HepG2 (cell line): ENCODE data around the gene SPAG8. TPM values are rescaled to one million over a fixed set of nuclear protein-coding genes. Genes with fewer than 3 reads are reported as not detected.

ENCODE experiments used
- ATAC-seq: fragments of 200-7000 bp; cut with Tn5 transposase; 3 replicates; pipeline ENCODE4 v1.9.1; 2020; ENCODE audit warnings: mild to moderate bottlenecking, moderate library complexity
- Bru-seq: library from RNA; stranded (reverse); fragments of 400-500 nt; gene quantifications from one replicate; lab custom pipeline; 2021; lab: Mats Ljungman, UMichigan
- BruChase-seq, 2 experiments: library from RNA; stranded (reverse); fragments of 400-500 nt; gene quantifications; one replicate each; lab custom pipeline; 2021; lab: Mats Ljungman, UMichigan
- BruUV-seq: library from RNA; stranded (reverse); fragments of 400-500 nt; replicated peaks from 2 replicates; lab custom pipeline; 2021; lab: Mats Ljungman, UMichigan
- CTCF ChIA-PET: fragments of 300-600 bp; formaldehyde crosslinking; extraction: SDS; loops from one replicate; lab custom pipeline; 2021; ENCODE audit warnings: low total read pairs, inconsistent platforms, low intra/inter-chr PET ratio; lab: Yijun Ruan, JAX
- POLR2A ChIA-PET: fragments of 350-600 bp; sonication (Branson Sonifier 250); formaldehyde crosslinking; loops from one replicate; lab custom pipeline; 2020; ENCODE audit warnings: antibody characterized with exemption, inconsistent platforms; lab: Yijun Ruan, JAX
- DNase-seq: peaks from one replicate; pipeline ENCODE4 v3.0.0-alpha.2; 2015; ENCODE audit warnings: low spot score
- FAIRE-seq: peaks from 3 replicates; lab custom pipeline; 2011; peaks lifted over from hg19 to GRCh38; lab: Jason Lieb, UNC
- H2AFZ ChIP-seq: one replicate; pipeline ENCODE4 v1.6.1; 2011; ENCODE audit warnings: low read length, inconsistent platforms
- H3K27ac ChIP-seq: fragments of 300-600 bp; 3 replicates; pipeline ENCODE4 v1.8.0; 2011; ENCODE audit warnings: mixed run types, mild to moderate bottlenecking, mixed read lengths, low read length, inconsistent platforms; ENCODE audit not compliant: insufficient read depth; ENCODE audit errors: extremely low read length
- H3K27me3 ChIP-seq, 2 experiments: fragments of 200-600 bp in 1 of 2; 2 replicates in 1 of 2; 3 replicates in 1 of 2; pipeline versions ENCODE4 v1.6.0 to v1.8.0; 2011; ENCODE audit warnings: low read length in 2 of 2, mild to moderate bottlenecking in 2 of 2, moderate library complexity in 2 of 2, inconsistent platforms in 1 of 2; ENCODE audit not compliant: insufficient read depth in 2 of 2, control insufficient read depth in 1 of 2
- H3K36me3 ChIP-seq, 2 experiments: fragments of 200-600 bp in 1 of 2; replicated peaks in 1 of 2; 2 replicates in 1 of 2; 3 replicates in 1 of 2; pipeline versions ENCODE4 v1.5.1 to v1.8.0; 2011; ENCODE audit warnings: low read length in 2 of 2, inconsistent platforms in 1 of 2; ENCODE audit not compliant: insufficient read depth in 2 of 2, control insufficient read depth in 1 of 2
- H3K4me1 ChIP-seq: 2 replicates; pipeline ENCODE4 v1.5.1; 2012; ENCODE audit warnings: low read length, inconsistent platforms; ENCODE audit not compliant: insufficient read depth
- H3K4me2 ChIP-seq: 2 replicates; pipeline ENCODE4 v1.6.0; 2011; ENCODE audit warnings: low read depth, low read length, inconsistent platforms
- H3K4me3 ChIP-seq, 3 experiments: fragments of 200-600 bp in 1 of 3; sonication (generic), shearing (Covaris generic) in 1 of 3; replicated peaks in 1 of 3; 2 replicates each; pipeline ENCODE4 v1.5.1; 2011 to 2016; ENCODE audit warnings: low read length in 3 of 3, inconsistent platforms in 2 of 3, low read depth in 2 of 3, mild to moderate bottlenecking in 2 of 3, control low read depth in 1 of 3, mixed read lengths in 1 of 3; ENCODE audit not compliant: insufficient read depth in 1 of 3
- H3K79me2 ChIP-seq: one replicate; pipeline ENCODE4 v1.6.1; 2011; ENCODE audit warnings: low read length, inconsistent platforms; ENCODE audit not compliant: insufficient read depth
- H3K9ac ChIP-seq: 2 replicates; pipeline ENCODE4 v1.6.0; 2011; ENCODE audit warnings: mild to moderate bottlenecking, low read depth, low read length, inconsistent platforms; ENCODE audit not compliant: insufficient read depth
- H3K9me3 ChIP-seq: 2 replicates; pipeline ENCODE4 v1.5.1; 2012; ENCODE audit warnings: mild to moderate bottlenecking, low read length
- H4K20me1 ChIP-seq: 2 replicates; pipeline ENCODE4 v1.6.0; 2011; ENCODE audit warnings: inconsistent platforms, mild to moderate bottlenecking, low read length, moderate library complexity; ENCODE audit not compliant: insufficient read depth
- AGO2 ChIP-seq: fragments of 200-400 bp; formaldehyde crosslinking; optimal IDR thresholded peaks from 2 replicates; pipeline ENCODE3; 2017; ENCODE audit warnings: mild to moderate bottlenecking, low read depth, low read length, moderate library complexity
- ATF7-NPFF ChIP-seq: sonication (generic); formaldehyde crosslinking; IDR thresholded peaks from 2 replicates; pipeline ENCODE4 v1.8.1; 2023; ENCODE audit warnings: mild to moderate bottlenecking, low read depth, missing genetic modification reagents, moderate library complexity
- EZH2 ChIP-seq: conservative IDR thresholded peaks from 2 replicates; pipeline ENCODE4 v1.6.1; 2012; ENCODE audit warnings: mild to moderate bottlenecking, low read depth, low read length, moderate library complexity
- HOXA3 ChIP-seq: sonication (generic); formaldehyde crosslinking; IDR thresholded peaks from 2 replicates; pipeline ENCODE4 v1.5.0; 2020; ENCODE audit warnings: missing genetic modification reagents
- ISX ChIP-seq: sonication (generic); formaldehyde crosslinking; conservative IDR thresholded peaks from 2 replicates; pipeline ENCODE4 v1.5.0; 2020; ENCODE audit warnings: missing genetic modification reagents
- PRPF4 ChIP-seq: fragments of 200-400 bp; formaldehyde crosslinking; IDR thresholded peaks from 2 replicates; pipeline ENCODE4 v1.6.1; 2016; ENCODE audit warnings: low read length, low read depth; ENCODE audit not compliant: poor library complexity, severe bottlenecking
- RFXAP ChIP-seq: sonication (generic); formaldehyde crosslinking; IDR thresholded peaks from 2 replicates; pipeline ENCODE4 v1.4.0; 2020; ENCODE audit warnings: missing genetic modification reagents, borderline replicate concordance
- RNF2 ChIP-seq: fragments of 450-650 bp; conservative IDR thresholded peaks from 2 replicates; pipeline ENCODE4 v1.6.1; 2016; ENCODE audit warnings: low read depth
- SAP130 ChIP-seq: IDR thresholded peaks from 2 replicates; pipeline ENCODE4 v1.6.1; 2016; ENCODE audit warnings: low read depth
- SP4 ChIP-seq: sonication (generic); formaldehyde crosslinking; IDR thresholded peaks from 2 replicates; pipeline ENCODE4 v1.8.1; 2023; ENCODE audit warnings: mild to moderate bottlenecking, missing genetic modification reagents
- TBL1XR1 ChIP-seq: fragments of 150-350 bp; IDR thresholded peaks from 2 replicates; pipeline ENCODE4 v1.6.1; 2014; ENCODE audit warnings: borderline replicate concordance, low read length; ENCODE audit not compliant: partially characterized antibody
- YEATS2 ChIP-seq: sonication (generic); formaldehyde crosslinking; IDR thresholded peaks from 2 replicates; pipeline ENCODE4 v1.4.0; 2020; ENCODE audit warnings: missing genetic modification reagents, borderline replicate concordance
- ZIK1 ChIP-seq: sonication (generic); formaldehyde crosslinking; IDR thresholded peaks from 2 replicates; pipeline ENCODE4 v1.5.0; 2020; ENCODE audit warnings: mild to moderate bottlenecking, low read depth, missing genetic modification reagents, borderline replicate concordance
- ZNF12 ChIP-seq: sonication (generic); formaldehyde crosslinking; IDR thresholded peaks from 2 replicates; pipeline ENCODE4 v1.5.0; 2020; ENCODE audit warnings: missing genetic modification reagents
- ZNF549 ChIP-seq: sonication (generic); formaldehyde crosslinking; IDR thresholded peaks from 2 replicates; pipeline ENCODE4 v1.5.0; 2020; ENCODE audit warnings: missing genetic modification reagents
- ZNF616 ChIP-seq: sonication (generic); formaldehyde crosslinking; IDR thresholded peaks from 2 replicates; pipeline ENCODE4 v1.5.0; 2020; ENCODE audit warnings: low read depth, mild to moderate bottlenecking, missing genetic modification reagents
- ZNF850 ChIP-seq: sonication (generic); formaldehyde crosslinking; conservative IDR thresholded peaks from 2 replicates; pipeline ENCODE4 v1.9.0; 2021; ENCODE audit warnings: mild to moderate bottlenecking, missing genetic modification reagents
- ZXDC ChIP-seq: sonication (generic); formaldehyde crosslinking; IDR thresholded peaks from 2 replicates; pipeline ENCODE4 v1.5.0; 2020; ENCODE audit warnings: mild to moderate bottlenecking, missing genetic modification reagents
- WGBS: methylation state at CpG from one replicate; pipeline ENCODE4 v1.1.6; 2017; ENCODE audit warnings: low lambda C conversion rate; 5-methylcytosine and 5-hydroxymethylcytosine counted together
- in situ Hi-C: cut with HindIII; loops from 2 replicates; pipeline ENCODE4 v1.10.0; 2017; ENCODE audit warnings: low pct_unique_long_range_greater_than_20kb; ENCODE audit not compliant: extremely low pct_ligation_motif_present
- intact Hi-C: fragments of 100-400 bp; cut with micrococcal nuclease; formaldehyde crosslinking; loops from one replicate; pipeline ENCODE4 v1.10.0; 2022; ENCODE audit not compliant: unreplicated experiment
- long read RNA-seq, 2 experiments: library from RNA in 1 of 2; library from polyadenylated mRNA in 1 of 2; stranded (forward) in 1 of 2; unstranded in 1 of 2; transcript quantifications; one replicate each; pipeline ENCODE4 v2.0.0, GENCODE V29; 2019 to 2022
- polyA minus RNA-seq, 3 experiments: library from RNA; depleted of rRNA, polyadenylated mRNA; stranded (reverse); fragments of >200 nt; gene quantifications; 2 replicates each; pipeline ENCODE4 v1.2.3, GENCODE V29; 2011; ENCODE audit warnings: low replicate concordance in 1 of 3
- polyA plus RNA-seq, 8 experiments: library from polyadenylated mRNA; depleted of rRNA in 3 of 8; stranded (reverse) in 7 of 8; unstranded in 1 of 8; fragments of >200 nt; fragmentation: Illumina TruSeq in 4 of 8; extraction: Trizol in 4 of 8; gene quantifications; 2 replicates each; pipeline versions ENCODE4 v1.2.1 to v1.2.3, GENCODE V29; 2011 to 2016; ENCODE audit warnings: low read depth in 4 of 8, missing spikeins in 1 of 8, mixed read lengths in 1 of 8; ENCODE audit not compliant: insufficient read depth in 1 of 8
- total RNA-seq, 5 experiments: library from RNA; depleted of rRNA; stranded (reverse); fragments of >200 nt; fragmentation: Illumina TruSeq; extraction: Trizol; gene quantifications; 2 replicates each; pipeline ENCODE4 v1.2.3, GENCODE V29; 2016; ENCODE audit warnings: low read depth in 1 of 5

The SPAG8 gene
- total RNA-seq (2016; rRNA removed; fragmentation: Illumina TruSeq; extraction: Trizol) (0.27 TPM in 1 of 2 replicates, not detected in the other), polyA plus RNA-seq (2011; rRNA removed) (0.18 and 0.22 TPM in 2 replicates), polyA minus RNA-seq (2011; rRNA and poly(A)+ RNA removed; ENCODE audit: low replicate concordance) (0.32 and 0.37 TPM in 2 replicates), Bru-seq, nascent RNA (percentile 32 among the genes with signal in this experiment), BruChase-seq, experiment 1, labeled RNA remaining after a 6-hour chase (percentile 19 among the genes with signal in this experiment), BruChase-seq, experiment 2, labeled RNA remaining after a 2-hour chase (percentile 21 among the genes with signal in this experiment)
- 0.18 TPM in 1 of 2 replicates, not detected in the other for total RNA-seq (2016; cell fraction: cytosol; rRNA removed; fragmentation: Illumina TruSeq; extraction: Trizol; ENCODE audit: low read depth)
- total RNA-seq (2016; cell fraction: insoluble cytoplasmic fraction; rRNA removed; fragmentation: Illumina TruSeq; extraction: Trizol), result 0.16 and 0.37 TPM in 2 replicates
- total RNA-seq (2016; cell fraction: membrane; rRNA removed; fragmentation: Illumina TruSeq; extraction: Trizol), result 0.10 and 0.22 TPM in 2 replicates
- 1.1 and 1.2 TPM in 2 replicates for total RNA-seq (2016; cell fraction: nucleus; rRNA removed; fragmentation: Illumina TruSeq; extraction: Trizol)
- polyA plus RNA-seq (2011; cell fraction: cytosol; rRNA removed), result 0.20 TPM in 1 of 2 replicates, not detected in the other
- 1.5 and 2.4 TPM in 2 replicates for polyA plus RNA-seq (2011; cell fraction: nucleus; rRNA removed)
- 0.21 and 0.68 TPM in 2 replicates for polyA plus RNA-seq (2012)
- polyA plus RNA-seq (2016; cell fraction: cytosol; fragmentation: Illumina TruSeq; extraction: Trizol; ENCODE audit: low read depth), result not detected in 2 replicates
- not detected in 2 replicates for polyA plus RNA-seq (2016; cell fraction: insoluble cytoplasmic fraction; fragmentation: Illumina TruSeq; extraction: Trizol; ENCODE audit: low read depth)
- 0.10 TPM in 1 of 2 replicates, not detected in the other for polyA plus RNA-seq (2016; cell fraction: membrane; fragmentation: Illumina TruSeq; extraction: Trizol; ENCODE audit: low read depth)
- polyA plus RNA-seq (2016; cell fraction: nucleus; fragmentation: Illumina TruSeq; extraction: Trizol; ENCODE audit: insufficient read depth, low read depth), result 0.81 and 1.0 TPM in 2 replicates
- polyA minus RNA-seq (2011; cell fraction: cytosol; rRNA and poly(A)+ RNA removed), result not detected in 2 replicates
- 1.5 and 2.4 TPM in 2 replicates for polyA minus RNA-seq (2011; cell fraction: nucleus; rRNA and poly(A)+ RNA removed)
- long read RNA-seq, experiment 1, result 0 reads
- long read RNA-seq, experiment 2, result 0 reads

GRCh38 chr9:35812025-35812602 is at the start of gene SPAG8:
TSS of gene SPAG8 (minus strand) at chr9:35812262. CDS start at chr9:35812147, 115 bp downstream.
- ATAC-seq (peak; percentile 70), DNase-seq (peak; percentile 93), FAIRE-seq (peak; percentile 78)
- H2AFZ ChIP-seq, result peak within 1 kb of the TSS; percentile 82
- peaks cover 42% of the 10 kb centered on the region for H3K4me1 ChIP-seq
- in situ Hi-C loops, result no loop called here
- H3K9ac ChIP-seq, result peak within 1 kb of the TSS; percentile 66; the same call in 1 of the 2 replicates
- WGBS, result 16% methylated on average over 6 of the region's 28 CpGs
- peak within 1 kb of the TSS; percentile 99 for H3K27ac ChIP-seq
- ChIA-PET POLR2A (interaction anchor here (0.5 to 1.3 kb wide), 10 partner anchors 11 to 154 kb away, joined by 3 to 5 read pairs (median 3); partner anchors contain the start of genes CCDC107, CREB3, RMRP and TLN1), CTCF (no interaction called here)
- peaks cover 2 to 4% of the 10 kb centered on the region in 2 experiments; a peak in 1 of 5 replicates for H3K36me3 ChIP-seq
- H3K4me3 ChIP-seq, result peak within 1 kb of the TSS; percentile 48 to 68 (median 56)
- H3K27me3 ChIP-seq, result no peaks in the 10 kb centered on the region
- H3K79me2 ChIP-seq, result peaks cover 5% of the 10 kb centered on the region
- H3K9me3 ChIP-seq, result no peaks in the 10 kb centered on the region
- no TSS peak for BruUV-seq
- H3K4me2 ChIP-seq, result peak within 1 kb of the TSS; percentile 87
- H4K20me1 ChIP-seq, result no peaks in the 10 kb centered on the region
- intact Hi-C loops, result no loop called here
- TF ChIP-seq TBL1XR1 (no peak), HOXA3 (CRISPR knock-in tag) (peak; percentile 63; the same call in 1 of the 2 replicates), ZNF549 (no peak), ZIK1 (no peak), YEATS2 (CRISPR knock-in tag) (peak; percentile 83), SP4 (no peak), ZXDC (CRISPR knock-in tag) (0 out of 2 replicates have a peak, but pooled peaks have one; percentile 48), ISX (CRISPR knock-in tag) (no peak), ZNF616 (CRISPR knock-in tag) (no peak), SAP130 (CRISPR knock-in tag) (peak; percentile 90), ZNF12 (CRISPR knock-in tag) (no peak), ATF7-NPFF (CRISPR knock-in tag) (no peak), ZNF850 (CRISPR knock-in tag) (no peak), PRPF4 (no peak), EZH2 (no peak), RNF2 (no peak), RFXAP (CRISPR knock-in tag) (0 out of 2 replicates have a peak, but pooled peaks have one; percentile 15), AGO2 (no peak)
